Measurements from ENCODE around the gene RNU7-1.

DNA sequence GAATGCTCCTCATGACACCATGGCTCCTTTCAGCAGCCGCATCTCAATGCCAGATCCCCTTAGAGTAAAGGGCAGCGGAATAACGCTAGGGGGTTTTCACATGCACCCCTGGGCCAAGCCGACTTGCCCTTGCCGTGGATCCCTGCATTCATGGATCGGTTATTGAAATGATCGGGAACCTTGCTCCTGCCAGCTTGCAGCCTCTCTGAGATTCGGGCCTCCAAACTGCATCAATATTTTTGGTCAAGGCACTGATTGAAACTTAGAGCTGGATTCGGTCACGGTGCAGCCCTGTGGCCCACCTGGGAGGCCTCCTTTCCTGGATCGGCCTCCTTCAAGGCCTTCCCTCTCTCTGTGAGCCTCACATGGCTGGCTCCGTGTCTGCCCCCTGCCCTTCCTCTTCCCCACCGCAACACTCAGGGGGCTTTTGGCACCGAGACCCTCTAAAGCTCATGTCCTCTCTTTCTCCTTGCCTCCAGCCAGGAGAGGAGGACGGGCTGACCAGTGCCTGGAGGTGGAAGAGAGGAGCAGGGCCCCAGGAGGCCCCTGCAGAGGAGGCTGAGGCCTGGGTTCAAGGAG lies 9.3 kb downstream of the RNU7-1 start:
- TF ChIP-seq, protein P1, sequence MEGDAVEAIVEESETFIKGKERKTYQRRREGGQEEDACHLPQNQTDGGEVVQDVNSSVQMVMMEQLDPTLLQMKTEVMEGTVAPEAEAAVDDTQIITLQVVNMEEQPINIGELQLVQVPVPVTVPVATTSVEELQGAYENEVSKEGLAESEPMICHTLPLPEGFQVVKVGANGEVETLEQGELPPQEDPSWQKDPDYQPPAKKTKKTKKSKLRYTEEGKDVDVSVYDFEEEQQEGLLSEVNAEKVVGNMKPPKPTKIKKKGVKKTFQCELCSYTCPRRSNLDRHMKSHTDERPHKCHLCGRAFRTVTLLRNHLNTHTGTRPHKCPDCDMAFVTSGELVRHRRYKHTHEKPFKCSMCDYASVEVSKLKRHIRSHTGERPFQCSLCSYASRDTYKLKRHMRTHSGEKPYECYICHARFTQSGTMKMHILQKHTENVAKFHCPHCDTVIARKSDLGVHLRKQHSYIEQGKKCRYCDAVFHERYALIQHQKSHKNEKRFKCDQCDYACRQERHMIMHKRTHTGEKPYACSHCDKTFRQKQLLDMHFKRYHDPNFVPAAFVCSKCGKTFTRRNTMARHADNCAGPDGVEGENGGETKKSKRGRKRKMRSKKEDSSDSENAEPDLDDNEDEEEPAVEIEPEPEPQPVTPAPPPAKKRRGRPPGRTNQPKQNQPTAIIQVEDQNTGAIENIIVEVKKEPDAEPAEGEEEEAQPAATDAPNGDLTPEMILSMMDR (IDR thresholded peaks at IDR 0.05; ENCODE audit: insufficient read depth, low read length) = no peak
- TF ChIP-seq GABPA (IDR thresholded peaks at IDR 0.05; ENCODE audit: low read depth) = no peak

All from HL-60 (cell line).